ENCODE measurements around the gene FASN.

- TF ChIP-seq CTCF (conservative IDR thresholded peaks at IDR 0.05), result no peak
- no peak for TF ChIP-seq ZFX (IDR thresholded peaks at IDR 0.05)
These were observed 4.0 kb upstream of the FASN start for GRCh38 chr17:82101767-82102679.
